ENCODE data around the gene ACTR6. TPM values are rescaled to one million over a fixed set of nuclear protein-coding genes. Genes with fewer than 3 reads are reported as not detected.
A peak's percentile ranks its signal among the peaks of the same experiment; 100 is the strongest.

Gene ACTR6
- total RNA-seq, 1 donor from 2014 or later, result 23.9 TPM

GRCh38 chr12:100154474-100155247 lies 46.0 kb upstream of the ACTR6 start:
- no peaks in the 10 kb centered on the region for H3K79me2 ChIP-seq (ENCODE audit: insufficient read depth, low read length)
- H4K20me1 ChIP-seq (ENCODE audit: insufficient read depth, low read length), result no peaks in the 10 kb centered on the region
- H3K4me1 Mint-ChIP-seq (ENCODE audit: low read depth, unreplicated experiment), result no peaks in the 10 kb centered on the region
- no peaks in the 10 kb centered on the region for H3K27me3 ChIP-seq (ENCODE audit: insufficient read depth, low read length)
- no peaks in the 10 kb centered on the region for H3K4me1 ChIP-seq (ENCODE audit: insufficient read depth, low read length)
- TF ChIP-seq EZH2 (IDR thresholded peaks at IDR 0.05; ENCODE audit: insufficient read depth, low read length) (no peak), CTCF (IDR thresholded peaks at IDR 0.05; ENCODE audit: insufficient read depth, low read depth, low read length) (peak; percentile 77)
- no peak overlapping the region for H3K27ac Mint-ChIP-seq (ENCODE audit: unreplicated experiment)
- H3K9ac ChIP-seq (ENCODE audit: low read length), result no peak overlapping the region
- H3K36me3 ChIP-seq (ENCODE audit: insufficient read depth, low read length), result no peaks in the 10 kb centered on the region
- no peak for DNase-seq (ENCODE audit: low read depth)
- H3K36me3 Mint-ChIP-seq (ENCODE audit: low read depth, unreplicated experiment), result no peaks in the 10 kb centered on the region
- no peak overlapping the region for H3K4me3 ChIP-seq (ENCODE audit: insufficient read depth, low read depth, low read length)
- no peak overlapping the region for H3K27ac ChIP-seq (ENCODE audit: low read depth, low read length)
- peaks cover 5% of the 10 kb centered on the region for H3K27me3 Mint-ChIP-seq (ENCODE audit: low read depth, unreplicated experiment)
- peak overlapping the region; percentile 47 for H2AFZ ChIP-seq (ENCODE audit: low read depth, low read length)
- H3K4me2 ChIP-seq (ENCODE audit: low read length), result no peak overlapping the region
- no peak overlapping the region for H3K4me3 Mint-ChIP-seq (ENCODE audit: unreplicated experiment)
- H3K9me3 ChIP-seq (ENCODE audit: insufficient read depth, low read depth, low read length), result no peaks in the 10 kb centered on the region
- FAIRE-seq, result no peak
- no peaks in the 10 kb centered on the region for H3K9me3 Mint-ChIP-seq (ENCODE audit: unreplicated experiment)

GRCh38 chr12:100156731-100157426 lies 43.7 kb upstream of the ACTR6 start:
- H3K4me1 Mint-ChIP-seq (ENCODE audit: low read depth, unreplicated experiment), result no peaks in the 10 kb centered on the region
- TF ChIP-seq CTCF (IDR thresholded peaks at IDR 0.05; ENCODE audit: insufficient read depth, low read depth, low read length) (no peak), EZH2 (IDR thresholded peaks at IDR 0.05; ENCODE audit: insufficient read depth, low read length) (no peak)
- Histone ChIP-seq H2AFZ (ENCODE audit: low read depth, low read length) (no peak overlapping the region), H3K4me3 (ENCODE audit: insufficient read depth, low read depth, low read length) (no peak overlapping the region), H3K36me3 (ENCODE audit: insufficient read depth, low read length) (no peaks in the 10 kb centered on the region), H3K9me3 (ENCODE audit: insufficient read depth, low read depth, low read length) (no peaks in the 10 kb centered on the region), H3K9ac (ENCODE audit: low read length) (no peak overlapping the region), H3K79me2 (ENCODE audit: insufficient read depth, low read length) (no peaks in the 10 kb centered on the region), H4K20me1 (ENCODE audit: insufficient read depth, low read length) (no peaks in the 10 kb centered on the region), H3K4me1 (ENCODE audit: insufficient read depth, low read length) (no peaks in the 10 kb centered on the region), H3K4me2 (ENCODE audit: low read length) (no peak overlapping the region), H3K27ac (ENCODE audit: low read depth, low read length) (no peak overlapping the region), H3K27me3 (ENCODE audit: insufficient read depth, low read length) (no peaks in the 10 kb centered on the region)
- H3K27me3 Mint-ChIP-seq (ENCODE audit: low read depth, unreplicated experiment), result peaks cover 5% of the 10 kb centered on the region
- H3K36me3 Mint-ChIP-seq (ENCODE audit: low read depth, unreplicated experiment), result no peaks in the 10 kb centered on the region
- no peak for DNase-seq (ENCODE audit: low read depth)
- no peaks in the 10 kb centered on the region for H3K9me3 Mint-ChIP-seq (ENCODE audit: unreplicated experiment)
- H3K4me3 Mint-ChIP-seq (ENCODE audit: unreplicated experiment), result no peak overlapping the region
- FAIRE-seq, result no peak
- H3K27ac Mint-ChIP-seq (ENCODE audit: unreplicated experiment), result no peak overlapping the region

- Histone ChIP-seq H3K27ac (ENCODE audit: low read depth, low read length) (no peak overlapping the region), H3K36me3 (ENCODE audit: insufficient read depth, low read length) (no peaks in the 10 kb centered on the region), H4K20me1 (ENCODE audit: insufficient read depth, low read length) (no peaks in the 10 kb centered on the region), H3K27me3 (ENCODE audit: insufficient read depth, low read length) (no peaks in the 10 kb centered on the region), H3K4me2 (ENCODE audit: low read length) (no peak overlapping the region), H2AFZ (ENCODE audit: low read depth, low read length) (no peak overlapping the region), H3K79me2 (ENCODE audit: insufficient read depth, low read length) (no peaks in the 10 kb centered on the region), H3K4me1 (ENCODE audit: insufficient read depth, low read length) (no peaks in the 10 kb centered on the region), H3K9me3 (ENCODE audit: insufficient read depth, low read depth, low read length) (no peaks in the 10 kb centered on the region), H3K9ac (ENCODE audit: low read length) (no peak overlapping the region), H3K4me3 (ENCODE audit: insufficient read depth, low read depth, low read length) (no peak overlapping the region)
- no peak for DNase-seq (ENCODE audit: low read depth)
- Mint-ChIP-seq H3K27me3 (ENCODE audit: low read depth, unreplicated experiment) (peaks cover 5% of the 10 kb centered on the region), H3K27ac (ENCODE audit: unreplicated experiment) (no peak overlapping the region), H3K4me1 (ENCODE audit: low read depth, unreplicated experiment) (no peaks in the 10 kb centered on the region), H3K9me3 (ENCODE audit: unreplicated experiment) (no peaks in the 10 kb centered on the region), H3K4me3 (ENCODE audit: unreplicated experiment) (no peak overlapping the region), H3K36me3 (ENCODE audit: low read depth, unreplicated experiment) (no peaks in the 10 kb centered on the region)
- FAIRE-seq, result no peak
- no peak for TF ChIP-seq EZH2 (IDR thresholded peaks at IDR 0.05; ENCODE audit: insufficient read depth, low read length)
- TF ChIP-seq CTCF (IDR thresholded peaks at IDR 0.05; ENCODE audit: insufficient read depth, low read depth, low read length), result no peak
Measured at GRCh38 chr12:100157427-100157821, 43.2 kb upstream of the ACTR6 start.
